HL-60 (cell line): Measurements from ENCODE around the gene MYBPC1.

Experiments
- DNase-seq, 2 experiments: peaks; one replicate each; pipeline ENCODE4 v3.0.0-alpha.2; 2010 to 2020; ENCODE audit warnings: low read depth in 1 of 2, low spot score in 1 of 2
- H3K27ac ChIP-seq: fragments of 250-450 bp; sonication (Bioruptor Pico); replicated peaks from 2 replicates; pipeline ENCODE4 v1.5.1; 2020; ENCODE audit warnings: mild to moderate bottlenecking, moderate library complexity
- H3K27me3 ChIP-seq: fragments of 250-450 bp; sonication (Bioruptor Pico); 2 replicates; pipeline ENCODE4 v1.5.1; 2021; ENCODE audit warnings: mild to moderate bottlenecking, moderate library complexity; ENCODE audit not compliant: insufficient read depth, poor library complexity, severe bottlenecking
- H3K4me3 ChIP-seq: replicated peaks from 2 replicates; pipeline ENCODE4 v1.5.1; 2011; ENCODE audit warnings: mild to moderate bottlenecking, control low read depth, low read length; ENCODE audit not compliant: insufficient read depth
- GABPA ChIP-seq: IDR thresholded peaks from 2 replicates; pipeline ENCODE4 v1.6.1; 2012; ENCODE audit warnings: low read depth
- POLR2AphosphoS5 ChIP-seq: IDR thresholded peaks from 2 replicates; pipeline ENCODE4 v1.6.1; 2012; ENCODE audit warnings: low read depth
- SPI1 ChIP-seq: IDR thresholded peaks from 2 replicates; pipeline ENCODE4 v1.6.1; 2012; ENCODE audit warnings: low read depth, mild to moderate bottlenecking, borderline replicate concordance
- TF ChIP-seq, protein P1 (sequence below): IDR thresholded peaks from 2 replicates; pipeline ENCODE4 v1.6.1; 2012; ENCODE audit warnings: low read depth; ENCODE audit not compliant: insufficient replicate concordance
- TF ChIP-seq, protein P2 (sequence below): IDR thresholded peaks from one replicate; pipeline ENCODE4 v1.5.1; 2011; ENCODE audit warnings: low read length, control low read depth, inconsistent platforms; ENCODE audit not compliant: insufficient read depth

The MYBPC1 gene

GRCh38 chr12:101628676-101629075 lies 33.9 kb downstream of the MYBPC1 start:
- no peaks in the 10 kb centered on the region for H3K27me3 ChIP-seq
- H3K27ac ChIP-seq = no peak overlapping the region
- no peak for DNase-seq
- TF ChIP-seq, protein P1, sequence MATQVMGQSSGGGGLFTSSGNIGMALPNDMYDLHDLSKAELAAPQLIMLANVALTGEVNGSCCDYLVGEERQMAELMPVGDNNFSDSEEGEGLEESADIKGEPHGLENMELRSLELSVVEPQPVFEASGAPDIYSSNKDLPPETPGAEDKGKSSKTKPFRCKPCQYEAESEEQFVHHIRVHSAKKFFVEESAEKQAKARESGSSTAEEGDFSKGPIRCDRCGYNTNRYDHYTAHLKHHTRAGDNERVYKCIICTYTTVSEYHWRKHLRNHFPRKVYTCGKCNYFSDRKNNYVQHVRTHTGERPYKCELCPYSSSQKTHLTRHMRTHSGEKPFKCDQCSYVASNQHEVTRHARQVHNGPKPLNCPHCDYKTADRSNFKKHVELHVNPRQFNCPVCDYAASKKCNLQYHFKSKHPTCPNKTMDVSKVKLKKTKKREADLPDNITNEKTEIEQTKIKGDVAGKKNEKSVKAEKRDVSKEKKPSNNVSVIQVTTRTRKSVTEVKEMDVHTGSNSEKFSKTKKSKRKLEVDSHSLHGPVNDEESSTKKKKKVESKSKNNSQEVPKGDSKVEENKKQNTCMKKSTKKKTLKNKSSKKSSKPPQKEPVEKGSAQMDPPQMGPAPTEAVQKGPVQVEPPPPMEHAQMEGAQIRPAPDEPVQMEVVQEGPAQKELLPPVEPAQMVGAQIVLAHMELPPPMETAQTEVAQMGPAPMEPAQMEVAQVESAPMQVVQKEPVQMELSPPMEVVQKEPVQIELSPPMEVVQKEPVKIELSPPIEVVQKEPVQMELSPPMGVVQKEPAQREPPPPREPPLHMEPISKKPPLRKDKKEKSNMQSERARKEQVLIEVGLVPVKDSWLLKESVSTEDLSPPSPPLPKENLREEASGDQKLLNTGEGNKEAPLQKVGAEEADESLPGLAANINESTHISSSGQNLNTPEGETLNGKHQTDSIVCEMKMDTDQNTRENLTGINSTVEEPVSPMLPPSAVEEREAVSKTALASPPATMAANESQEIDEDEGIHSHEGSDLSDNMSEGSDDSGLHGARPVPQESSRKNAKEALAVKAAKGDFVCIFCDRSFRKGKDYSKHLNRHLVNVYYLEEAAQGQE = no peak
- TF ChIP-seq, protein P2, sequence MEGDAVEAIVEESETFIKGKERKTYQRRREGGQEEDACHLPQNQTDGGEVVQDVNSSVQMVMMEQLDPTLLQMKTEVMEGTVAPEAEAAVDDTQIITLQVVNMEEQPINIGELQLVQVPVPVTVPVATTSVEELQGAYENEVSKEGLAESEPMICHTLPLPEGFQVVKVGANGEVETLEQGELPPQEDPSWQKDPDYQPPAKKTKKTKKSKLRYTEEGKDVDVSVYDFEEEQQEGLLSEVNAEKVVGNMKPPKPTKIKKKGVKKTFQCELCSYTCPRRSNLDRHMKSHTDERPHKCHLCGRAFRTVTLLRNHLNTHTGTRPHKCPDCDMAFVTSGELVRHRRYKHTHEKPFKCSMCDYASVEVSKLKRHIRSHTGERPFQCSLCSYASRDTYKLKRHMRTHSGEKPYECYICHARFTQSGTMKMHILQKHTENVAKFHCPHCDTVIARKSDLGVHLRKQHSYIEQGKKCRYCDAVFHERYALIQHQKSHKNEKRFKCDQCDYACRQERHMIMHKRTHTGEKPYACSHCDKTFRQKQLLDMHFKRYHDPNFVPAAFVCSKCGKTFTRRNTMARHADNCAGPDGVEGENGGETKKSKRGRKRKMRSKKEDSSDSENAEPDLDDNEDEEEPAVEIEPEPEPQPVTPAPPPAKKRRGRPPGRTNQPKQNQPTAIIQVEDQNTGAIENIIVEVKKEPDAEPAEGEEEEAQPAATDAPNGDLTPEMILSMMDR = no peak
- TF ChIP-seq GABPA = no peak
- TF ChIP-seq POLR2AphosphoS5 = no peak
- no peak for TF ChIP-seq SPI1
- no peak overlapping the region for H3K4me3 ChIP-seq

DNA sequence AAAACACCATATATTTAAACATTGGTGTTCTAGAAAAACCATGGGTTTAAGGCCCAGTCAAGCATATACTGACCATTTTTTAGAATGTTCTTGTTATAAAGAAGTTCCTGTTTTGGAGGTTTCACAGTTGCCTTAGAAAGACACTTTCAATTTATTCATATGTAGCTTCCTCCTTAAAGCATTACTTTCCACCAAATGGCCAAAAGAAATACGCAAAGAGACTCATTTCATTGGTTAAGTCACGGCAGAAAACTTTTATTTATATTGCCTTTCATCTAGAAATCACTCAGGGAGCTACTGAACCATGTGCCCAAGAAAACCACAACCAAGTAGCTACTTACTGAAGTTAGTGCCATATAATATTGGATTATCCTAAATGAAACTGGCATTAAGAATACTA lies 40.0 kb downstream of the MYBPC1 start:
- Histone ChIP-seq H3K4me3 (no peak overlapping the region), H3K27me3 (no peaks in the 10 kb centered on the region), H3K27ac (no peak overlapping the region)
- no peak for DNase-seq
- TF ChIP-seq, protein P1 = no peak
- no peak for TF ChIP-seq GABPA
- TF ChIP-seq SPI1 = no peak
- no peak for TF ChIP-seq POLR2AphosphoS5
- TF ChIP-seq, protein P2 = no peak

DNA sequence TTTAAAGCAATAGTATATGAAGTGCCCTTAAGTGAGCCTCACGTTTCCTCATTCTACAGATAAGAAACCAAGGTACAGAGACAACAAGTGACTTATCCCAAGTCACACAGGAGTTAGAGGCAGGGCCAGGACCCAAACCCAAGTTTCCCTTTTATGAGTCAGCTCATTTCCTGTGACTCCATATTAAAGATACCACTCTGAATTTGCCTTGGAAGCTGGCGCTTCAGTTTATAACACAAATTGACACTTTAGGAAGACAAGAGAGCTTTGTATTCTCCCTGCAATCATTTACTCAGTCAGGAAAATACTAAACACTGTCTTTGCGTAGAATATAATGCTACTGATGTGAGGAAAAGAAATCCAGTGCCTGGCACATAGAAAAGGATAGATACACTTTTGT lies 43.2 kb downstream of the MYBPC1 start:
- H3K27me3 ChIP-seq = no peaks in the 10 kb centered on the region
- TF ChIP-seq POLR2AphosphoS5 (no peak), SPI1 (no peak), GABPA (no peak)
- TF ChIP-seq, protein P1 = no peak
- TF ChIP-seq, protein P2 = no peak
- no peak overlapping the region for H3K4me3 ChIP-seq
- H3K27ac ChIP-seq = no peak overlapping the region
- DNase-seq = no peak
